Large intestine (tissue), 3 donors: Measurements from ENCODE around the gene RASL12. TPM values are rescaled to one million over a fixed set of nuclear protein-coding genes. Genes with fewer than 3 reads are reported as not detected.

Experiments used
- DNase-seq, 2 donors: peaks; one replicate each; pipeline versions ENCODE4 v3.0.0 to v3.0.0-alpha.2; 2013
- H3K27ac ChIP-seq: one replicate; pipeline ENCODE4 v1.5.1; 2013; ENCODE audit warnings: low read length
- H3K27me3 ChIP-seq: 2 replicates; pipeline ENCODE4 v1.6.1; 2013; ENCODE audit warnings: low read length; ENCODE audit not compliant: control insufficient read depth, insufficient read depth
- H3K36me3 ChIP-seq: 2 replicates; pipeline ENCODE4 v1.6.1; 2013; ENCODE audit warnings: low read length; ENCODE audit not compliant: control insufficient read depth, insufficient read depth
- H3K4me1 ChIP-seq: one replicate; pipeline ENCODE4 v1.6.1; 2013; ENCODE audit warnings: low read length; ENCODE audit not compliant: control insufficient read depth, insufficient read depth
- H3K4me3 ChIP-seq: one replicate; pipeline ENCODE4 v1.5.1; 2013; ENCODE audit warnings: low read length
- H3K9me3 ChIP-seq: one replicate; pipeline ENCODE4 v1.6.1; 2013; ENCODE audit warnings: mild to moderate bottlenecking, low read depth, low read length, moderate library complexity; ENCODE audit not compliant: control insufficient read depth
- WGBS: methylation state at CpG from one replicate; pipeline ENCODE4 v1.1.5; 2013; ENCODE audit warnings: low lambda C conversion rate; ENCODE audit not compliant: insufficient coverage; 5-methylcytosine and 5-hydroxymethylcytosine counted together
- polyA plus RNA-seq: library from polyadenylated mRNA; unstranded; fragments of 120-200 nt; gene quantifications from one replicate; pipeline ENCODE4 v1.2.1, GENCODE V29; 2013

RASL12 gene
- polyA plus RNA-seq, 1 donor = 3.6 TPM

DNA sequence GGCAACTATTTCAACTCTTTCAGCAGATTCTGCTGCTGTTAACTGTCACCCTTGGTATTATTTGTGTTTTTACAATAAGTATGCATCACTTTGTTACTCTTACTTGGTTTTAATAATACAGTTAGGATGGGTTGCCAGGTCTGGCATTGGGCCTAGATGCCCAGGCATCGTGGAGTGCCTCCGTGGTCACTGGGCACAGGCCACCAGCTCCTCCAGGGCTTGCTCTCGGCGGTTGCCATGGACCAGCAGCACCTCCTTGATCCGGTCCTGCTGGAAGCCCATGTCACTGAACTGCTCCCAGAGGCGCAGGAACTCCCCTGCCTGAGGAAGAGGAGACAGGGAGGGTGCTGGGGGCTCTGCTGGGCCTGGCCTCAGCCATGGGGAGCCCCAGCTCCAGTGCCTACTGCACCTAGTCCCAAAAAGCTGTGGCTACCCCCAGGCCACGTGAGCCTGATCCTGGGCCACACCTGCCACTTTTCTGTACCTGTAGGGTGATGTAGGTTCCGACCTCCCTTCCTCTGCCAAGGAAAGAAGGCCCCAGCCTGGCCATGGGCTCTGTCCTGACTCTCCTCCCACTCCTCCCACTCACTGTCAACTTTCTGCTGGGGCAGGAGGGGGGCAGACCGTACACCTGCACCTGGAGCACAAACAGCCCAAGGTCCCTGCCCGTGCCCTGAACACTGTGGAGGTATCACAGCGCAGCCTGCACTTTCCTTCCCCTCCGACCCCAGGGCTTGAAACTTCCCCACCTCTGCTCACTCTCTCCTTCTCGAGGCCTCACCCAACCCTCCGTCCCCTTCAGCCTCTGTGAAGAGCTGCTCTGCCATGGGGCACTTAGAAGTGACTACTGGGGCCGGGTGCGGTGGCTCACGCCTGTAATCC, 25.4 kb upstream of the RASL12 start:
- H3K4me1 ChIP-seq = peaks cover 76% of the 10 kb centered on the region
- H3K27me3 ChIP-seq = no peaks in the 10 kb centered on the region
- peak overlapping the region; percentile 81 for H3K27ac ChIP-seq
- H3K36me3 ChIP-seq = peaks cover 11% of the 10 kb centered on the region
- H3K4me3 ChIP-seq = no peak overlapping the region
- no peaks in the 10 kb centered on the region for H3K9me3 ChIP-seq
- WGBS = no CpG with 5 or more reads among the region's 17 CpGs
- DNase-seq = no peak

DNA sequence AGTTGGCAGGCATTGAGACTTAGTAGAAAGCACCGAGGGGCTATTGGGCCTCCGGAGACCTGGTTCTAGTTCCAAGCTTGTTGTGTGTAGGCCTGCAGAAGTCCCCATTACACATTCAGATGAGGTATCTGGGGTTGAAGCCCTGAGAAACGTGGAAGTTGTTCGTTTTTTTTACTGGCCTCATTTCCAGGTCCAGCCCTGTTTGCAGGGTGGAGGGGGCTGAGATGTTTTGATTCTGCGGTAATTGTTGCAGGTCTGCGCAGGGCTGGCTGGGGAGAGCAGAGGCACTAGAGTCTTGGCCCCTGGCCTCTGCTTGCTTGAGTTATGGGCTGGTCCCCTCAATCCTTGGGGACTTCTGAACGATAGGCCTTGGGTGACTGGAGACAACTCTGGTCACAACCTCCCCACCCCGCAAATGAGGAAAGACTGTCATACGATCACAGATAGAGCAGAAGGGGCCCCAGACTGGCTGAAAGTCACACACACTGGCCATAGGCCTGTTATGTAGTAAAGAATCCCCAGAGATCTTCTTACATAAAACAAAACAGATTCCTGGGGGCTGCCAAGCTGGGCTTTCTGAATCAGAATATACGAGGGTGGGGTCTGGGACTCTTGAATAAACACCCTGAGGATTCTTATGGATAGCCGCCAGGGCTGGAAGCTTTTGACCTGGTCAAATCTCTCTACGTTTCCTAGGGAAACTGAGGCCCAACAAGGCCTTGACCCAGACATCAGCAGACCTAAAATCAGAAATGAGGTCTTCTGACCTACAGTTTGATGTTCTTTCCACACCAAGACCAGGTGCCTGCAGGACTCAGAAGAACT, 24.4 kb upstream of the RASL12 start:
- H3K4me3 ChIP-seq = no peak overlapping the region
- H3K4me1 ChIP-seq = peaks cover 86% of the 10 kb centered on the region
- peaks cover under 1% of the 10 kb centered on the region for H3K36me3 ChIP-seq
- no peaks in the 10 kb centered on the region for H3K9me3 ChIP-seq
- no peaks in the 10 kb centered on the region for H3K27me3 ChIP-seq
- peak overlapping the region; percentile 54 for H3K27ac ChIP-seq
- no CpG with 5 or more reads among the region's 12 CpGs for WGBS
- peak in 1 of 2 donors; percentile 57 for DNase-seq

DNA sequence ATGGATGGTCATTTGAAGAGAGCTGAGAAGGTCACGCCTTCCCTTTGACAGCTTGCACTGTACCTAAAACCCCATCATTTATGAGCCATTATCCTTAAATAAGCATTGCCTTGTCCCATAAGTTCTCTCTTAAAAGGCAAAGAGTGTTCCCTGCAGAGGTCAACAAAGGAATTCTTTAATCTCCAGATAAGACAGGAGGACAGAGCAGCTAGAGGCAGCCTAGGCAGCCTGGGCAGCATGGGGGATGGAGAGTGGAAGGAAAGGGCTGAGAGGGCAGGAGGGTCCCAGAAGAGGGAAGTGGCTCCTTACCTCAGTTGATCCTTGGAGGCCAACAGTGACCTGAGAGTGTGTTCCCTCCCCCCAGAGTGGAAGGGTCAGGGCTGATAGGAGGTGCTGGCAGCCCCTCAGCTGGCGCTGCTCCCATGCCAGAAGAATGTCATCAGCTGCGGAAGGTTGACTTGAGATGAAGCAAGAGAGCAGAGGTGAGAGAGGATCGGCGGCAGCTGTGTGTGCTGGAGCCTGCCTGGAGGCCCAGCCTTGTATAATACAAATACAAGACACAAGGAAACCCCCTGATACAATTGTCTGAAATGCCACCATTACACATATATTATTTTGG, 21.5 kb upstream of the RASL12 start:
- no peaks in the 10 kb centered on the region for H3K27me3 ChIP-seq
- no peaks in the 10 kb centered on the region for H3K9me3 ChIP-seq
- DNase-seq = peak; percentile 80 to 89
- WGBS = no CpG with 5 or more reads among the region's 5 CpGs
- H3K4me3 ChIP-seq = no peak overlapping the region
- H3K27ac ChIP-seq = peak overlapping the region; percentile 97
- H3K36me3 ChIP-seq = no peaks in the 10 kb centered on the region
- H3K4me1 ChIP-seq = peaks cover 76% of the 10 kb centered on the region

DNA sequence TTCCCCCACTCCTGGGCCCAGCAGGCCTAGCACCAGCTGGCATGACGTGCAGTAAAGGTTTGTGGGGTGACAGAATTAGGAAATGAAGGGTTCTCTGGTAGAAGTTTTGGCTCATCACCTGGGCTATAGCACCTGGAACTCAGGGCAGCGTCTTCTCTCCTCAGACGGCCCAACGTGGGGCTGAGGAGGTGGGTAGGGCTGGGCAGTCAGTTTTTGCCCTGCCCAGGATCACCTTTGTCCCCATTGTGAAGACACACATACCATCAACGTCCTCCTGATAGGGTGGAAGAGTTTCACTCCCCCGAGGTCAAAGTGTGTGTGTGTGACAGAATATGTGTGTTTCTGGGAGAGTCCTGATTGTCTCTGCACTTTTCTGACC, 20.8 kb upstream of the RASL12 start:
- H3K4me1 ChIP-seq = peaks cover 70% of the 10 kb centered on the region
- H3K27ac ChIP-seq = peak overlapping the region; percentile 97
- WGBS = no CpG with 5 or more reads among the region's 6 CpGs
- H3K27me3 ChIP-seq = no peaks in the 10 kb centered on the region
- no peaks in the 10 kb centered on the region for H3K9me3 ChIP-seq
- H3K36me3 ChIP-seq = no peaks in the 10 kb centered on the region
- peak; percentile 90 to 95 for DNase-seq
- H3K4me3 ChIP-seq = no peak overlapping the region

DNA sequence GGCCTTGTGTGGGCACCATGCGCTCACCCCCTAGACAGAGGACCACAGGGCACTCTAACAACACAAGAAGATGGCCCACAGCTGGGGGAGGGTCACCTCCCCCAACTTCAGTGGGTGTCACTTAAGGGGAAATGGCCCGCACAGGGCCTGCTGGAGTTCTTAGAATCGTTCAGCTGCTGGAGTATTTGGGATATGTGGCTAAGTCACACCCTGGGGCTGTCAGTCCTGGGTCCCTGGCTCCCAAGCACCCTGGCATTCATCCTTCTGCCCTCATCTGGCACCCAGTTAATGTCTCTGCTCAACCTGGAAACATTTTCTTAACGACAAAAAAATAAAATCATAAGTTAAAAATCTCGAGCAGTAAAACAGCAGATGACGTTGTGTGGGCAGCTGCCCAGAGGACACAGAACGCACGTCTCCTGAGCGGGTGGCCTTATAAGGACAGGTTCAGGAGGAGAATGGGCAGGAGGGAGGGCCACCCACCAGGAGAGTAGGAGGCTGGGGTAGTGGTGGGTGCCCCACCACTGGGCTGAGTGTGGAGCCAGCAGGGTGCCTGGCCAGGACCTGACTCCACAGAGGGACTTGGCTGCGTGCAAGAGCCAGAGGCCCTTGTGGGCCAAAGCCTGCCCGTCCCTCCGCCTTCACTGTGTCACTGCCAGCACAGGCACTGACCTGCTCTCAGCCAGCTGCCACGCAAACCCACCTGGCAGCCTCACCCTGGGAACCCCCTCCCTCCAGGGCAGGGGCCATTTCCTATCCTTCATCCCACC, 20.3 kb upstream of the RASL12 start:
- Histone ChIP-seq H3K36me3 (no peaks in the 10 kb centered on the region), H3K4me1 (peaks cover 70% of the 10 kb centered on the region), H3K27ac (peak overlapping the region; percentile 97), H3K4me3 (no peak overlapping the region), H3K27me3 (no peaks in the 10 kb centered on the region), H3K9me3 (no peaks in the 10 kb centered on the region)
- DNase-seq = no peak
- 55% methylated on average over 2 of the region's 13 CpGs for WGBS

DNA sequence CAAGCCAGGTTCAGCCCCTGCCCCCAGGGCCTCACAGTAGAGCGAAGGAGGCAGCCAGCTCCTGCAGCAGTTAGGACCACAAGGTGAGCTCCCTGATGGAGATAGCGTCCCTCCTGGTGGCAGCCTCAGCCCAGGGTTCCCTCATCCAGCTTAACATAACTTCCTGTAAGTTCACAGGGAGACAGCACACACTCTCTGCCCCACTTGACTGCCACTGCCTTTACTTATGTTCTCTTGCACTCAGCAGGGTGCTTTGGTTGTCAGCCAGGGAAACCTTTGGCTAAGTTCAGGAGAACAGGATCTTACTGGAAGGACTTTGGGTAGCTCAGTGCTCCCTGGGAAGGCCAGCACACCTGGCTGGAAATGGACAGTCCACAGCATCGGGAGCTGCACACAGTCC, 19.6 kb upstream of the RASL12 start:
- no peaks in the 10 kb centered on the region for H3K36me3 ChIP-seq
- H3K27me3 ChIP-seq = no peaks in the 10 kb centered on the region
- peaks cover 70% of the 10 kb centered on the region for H3K4me1 ChIP-seq
- no CpG with 5 or more reads among the region's 3 CpGs for WGBS
- peak in 1 of 2 donors; percentile 42 for DNase-seq
- no peak overlapping the region for H3K4me3 ChIP-seq
- H3K27ac ChIP-seq = peak overlapping the region; percentile 97
- no peaks in the 10 kb centered on the region for H3K9me3 ChIP-seq

DNA sequence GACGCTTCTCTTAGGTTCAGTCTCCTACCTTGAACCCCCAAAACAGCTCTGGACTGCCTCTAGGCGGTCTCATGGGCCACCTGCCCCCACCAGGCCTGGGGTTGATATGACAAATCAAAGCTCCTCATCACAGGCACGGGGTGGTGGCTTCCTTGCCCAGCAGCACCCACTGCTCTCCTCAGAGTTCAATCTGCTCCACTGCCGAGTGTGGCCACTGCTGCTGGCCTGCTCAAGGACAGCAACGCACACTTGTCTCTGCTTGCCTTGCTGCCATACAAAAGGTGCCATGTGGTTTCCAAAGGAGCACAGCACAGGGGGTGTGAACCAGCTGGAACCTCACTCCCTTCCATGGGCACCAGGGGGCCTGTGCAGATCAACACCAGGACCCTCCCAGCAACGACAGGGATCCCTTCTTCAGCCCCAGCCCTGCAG, 18.9 kb upstream of the RASL12 start:
- H3K4me3 ChIP-seq = no peak overlapping the region
- no CpG with 5 or more reads among the region's 6 CpGs for WGBS
- no peaks in the 10 kb centered on the region for H3K9me3 ChIP-seq
- peaks cover 72% of the 10 kb centered on the region for H3K4me1 ChIP-seq
- no peaks in the 10 kb centered on the region for H3K36me3 ChIP-seq
- DNase-seq = no peak
- no peaks in the 10 kb centered on the region for H3K27me3 ChIP-seq
- H3K27ac ChIP-seq = no peak overlapping the region

DNA sequence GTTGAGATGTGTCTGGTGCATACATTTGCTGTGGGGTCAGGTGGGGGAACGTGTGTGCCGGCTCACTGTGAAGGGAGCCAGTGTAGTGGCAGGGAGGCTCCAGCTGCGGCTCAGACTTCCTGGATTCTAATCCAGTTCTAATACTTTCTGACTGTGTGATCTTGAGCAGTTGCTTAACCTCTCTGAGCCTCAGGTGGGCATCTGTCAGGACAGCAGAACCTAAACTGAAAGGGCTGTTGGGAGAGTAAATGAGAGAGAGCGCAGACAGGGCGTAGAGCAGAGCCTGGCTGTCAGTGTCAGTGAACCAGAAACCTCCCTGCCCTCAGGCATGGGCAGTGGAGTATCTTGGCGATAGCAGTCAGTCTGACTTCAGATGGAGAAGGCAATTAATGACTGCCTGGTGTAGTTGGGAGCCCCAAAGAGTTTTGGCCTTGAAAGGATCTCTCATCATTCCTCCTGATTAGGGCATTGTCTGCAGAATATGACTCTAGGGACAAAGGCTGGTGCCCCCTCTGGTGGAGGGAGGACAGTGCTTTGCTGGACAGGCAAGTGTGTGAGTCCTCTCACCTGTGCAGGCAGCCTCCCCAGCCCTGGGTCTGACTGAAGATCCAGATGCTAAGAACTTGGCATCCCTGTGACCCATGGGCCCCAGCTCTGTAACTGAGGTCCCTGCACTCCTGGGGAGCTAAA, 18.3 kb upstream of the RASL12 start:
- DNase-seq = peak in 1 of 2 donors; percentile 48
- Histone ChIP-seq H3K4me3 (no peak overlapping the region), H3K9me3 (no peaks in the 10 kb centered on the region), H3K27me3 (no peaks in the 10 kb centered on the region), H3K36me3 (no peaks in the 10 kb centered on the region), H3K27ac (no peak overlapping the region), H3K4me1 (peaks cover 72% of the 10 kb centered on the region)
- no CpG with 5 or more reads among the region's 6 CpGs for WGBS

DNA sequence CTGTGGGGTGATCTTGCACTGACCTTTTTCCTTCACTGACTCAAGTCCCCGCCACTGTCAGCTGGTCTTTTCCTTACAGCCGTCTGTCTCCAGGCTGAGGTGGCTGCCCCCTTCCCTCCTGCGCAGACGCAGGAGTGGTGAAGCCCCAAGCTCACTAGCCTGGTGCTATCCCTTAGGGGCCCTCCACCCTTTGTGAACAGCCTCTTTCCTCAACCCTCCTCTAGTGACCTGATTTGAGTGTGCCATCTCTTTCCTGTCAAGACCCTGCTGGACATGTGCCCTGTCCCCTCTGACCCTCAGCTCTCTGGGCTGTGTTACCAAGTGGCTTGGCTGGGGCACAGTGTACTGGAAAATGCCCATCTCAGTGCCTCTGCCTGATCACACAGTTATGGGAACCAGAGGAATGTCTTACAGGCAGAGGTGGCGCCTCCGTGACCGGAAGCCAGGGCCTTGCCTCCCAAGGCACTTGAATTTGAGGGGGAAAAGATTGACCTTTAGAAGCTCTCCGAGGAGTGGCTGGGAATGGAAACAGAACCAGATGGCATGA, 17.5 kb upstream of the RASL12 start:
- H3K27ac ChIP-seq = no peak overlapping the region
- no peaks in the 10 kb centered on the region for H3K9me3 ChIP-seq
- H3K4me1 ChIP-seq = peaks cover 65% of the 10 kb centered on the region
- H3K36me3 ChIP-seq = no peaks in the 10 kb centered on the region
- no peak for DNase-seq
- no CpG with 5 or more reads among the region's 8 CpGs for WGBS
- no peak overlapping the region for H3K4me3 ChIP-seq
- H3K27me3 ChIP-seq = no peaks in the 10 kb centered on the region
